Keratinocyte (primary cell): Measurements from ENCODE around the gene CEP131. TPM values are rescaled to one million over a fixed set of nuclear protein-coding genes. Genes with fewer than 3 reads are reported as not detected.

Experiments
- DNase-seq: peaks from one replicate; pipeline ENCODE4 v3.0.0-alpha.2; 2011; ENCODE audit warnings: low read depth, missing footprints, low spot score
- FAIRE-seq: peaks from 2 replicates; lab custom pipeline; 2011; peaks lifted over from hg19 to GRCh38; lab: Jason Lieb, UNC
- H2AFZ ChIP-seq: 2 replicates; pipeline ENCODE4 v1.6.0; 2012; ENCODE audit warnings: low read length, control low read depth, inconsistent platforms; ENCODE audit not compliant: control insufficient read depth
- H3K27ac ChIP-seq: 2 replicates; pipeline ENCODE4 v1.5.1; 2011; ENCODE audit warnings: low read length; ENCODE audit not compliant: control insufficient read depth, insufficient read depth
- H3K27me3 ChIP-seq: 3 replicates; pipeline ENCODE4 v1.6.0; 2011; ENCODE audit warnings: low read length; ENCODE audit not compliant: control insufficient read depth, insufficient read depth; ENCODE audit errors: extremely low read depth
- H3K36me3 ChIP-seq, 2 experiments: 2 replicates in 1 of 2; 3 replicates in 1 of 2; pipeline ENCODE4 v1.5.1; 2011; ENCODE audit warnings: low read length in 2 of 2, mild to moderate bottlenecking in 1 of 2; ENCODE audit not compliant: control insufficient read depth in 2 of 2, insufficient read depth in 2 of 2; ENCODE audit errors: extremely low read depth in 1 of 2
- H3K4me1 ChIP-seq: 3 replicates; pipeline ENCODE4 v1.5.1; 2011; ENCODE audit warnings: low read length; ENCODE audit not compliant: control insufficient read depth, insufficient read depth; ENCODE audit errors: extremely low read depth
- H3K4me2 ChIP-seq: 3 replicates; pipeline ENCODE4 v1.6.0; 2011; ENCODE audit warnings: low read depth, low read length; ENCODE audit not compliant: control insufficient read depth, insufficient read depth; ENCODE audit errors: extremely low read depth
- H3K4me3 ChIP-seq, 3 experiments: fragments of 200-600 bp in 1 of 3; sonication (generic) in 1 of 3; 2 replicates in 2 of 3; 3 replicates in 1 of 3; pipeline ENCODE4 v1.5.1; 2011 to 2016; ENCODE audit warnings: low read length in 3 of 3, mild to moderate bottlenecking in 3 of 3, control low read depth in 2 of 3, inconsistent platforms in 1 of 3, low read depth in 1 of 3, mixed read lengths in 1 of 3, mixed run types in 1 of 3, moderate library complexity in 1 of 3; ENCODE audit not compliant: control insufficient read depth in 2 of 3, insufficient read depth in 2 of 3; ENCODE audit errors: extremely low read depth in 1 of 3
- H3K79me2 ChIP-seq: 2 replicates; pipeline ENCODE4 v1.6.0; 2012; ENCODE audit warnings: low read length; ENCODE audit not compliant: control insufficient read depth, insufficient read depth
- H3K9ac ChIP-seq: 3 replicates; pipeline ENCODE4 v1.6.0; 2011; ENCODE audit warnings: low read length; ENCODE audit not compliant: control insufficient read depth, insufficient read depth; ENCODE audit errors: extremely low read depth
- H3K9me1 ChIP-seq: 3 replicates; pipeline ENCODE4 v1.6.0; 2011; ENCODE audit warnings: low read length; ENCODE audit not compliant: control insufficient read depth, insufficient read depth; ENCODE audit errors: extremely low read depth
- H3K9me3 ChIP-seq: 2 replicates; pipeline ENCODE4 v1.5.1; 2012; ENCODE audit warnings: low read depth, low read length; ENCODE audit not compliant: control insufficient read depth
- H4K20me1 ChIP-seq: 3 replicates; pipeline ENCODE4 v1.6.0; 2011; ENCODE audit warnings: low read length; ENCODE audit not compliant: control insufficient read depth, insufficient read depth; ENCODE audit errors: extremely low read depth
- CTCF ChIP-seq, 3 experiments: IDR thresholded peaks in 1 of 3; conservative IDR thresholded peaks in 1 of 3; optimal IDR thresholded peaks in 1 of 3; 2 replicates in 2 of 3; 3 replicates in 1 of 3; pipeline versions ENCODE3 to v1.5.1; 2011; ENCODE audit warnings: low read length in 3 of 3, mild to moderate bottlenecking in 3 of 3, moderate library complexity in 2 of 3, control low read depth in 1 of 3, inconsistent platforms in 1 of 3; ENCODE audit not compliant: insufficient read depth in 2 of 3; ENCODE audit errors: extremely low read depth in 1 of 3
- EZH2 ChIP-seq: IDR thresholded peaks from one replicate; pipeline ENCODE4 v1.6.1; 2012; ENCODE audit warnings: inconsistent platforms, mild to moderate bottlenecking, low read length, moderate library complexity
- dilution Hi-C: fragments of 300-500 bp; cut with MboI; formaldehyde crosslinking; loops from one replicate; pipeline ENCODE4 v1.7.0; 2020; ENCODE audit warnings: low sequenced_read_pairs; ENCODE audit not compliant: extremely low pct_ligation_motif_present
- polyA plus RNA-seq, 5 experiments: library from polyadenylated mRNA; depleted of rRNA in 3 of 5; stranded (reverse) in 3 of 5; stranded (forward) in 1 of 5; unstranded in 1 of 5; fragments of >200 nt; gene quantifications; 1 replicate in 1 of 5; 2 replicates in 3 of 5; 3 replicates in 1 of 5; pipeline versions ENCODE4 v1.2.1 to v1.2.3, GENCODE V29; 2011 to 2012; ENCODE audit warnings: missing spikeins in 2 of 5, low read depth in 1 of 5, low replicate concordance in 1 of 5

Gene CEP131
- polyA plus RNA-seq, 1 donor (not counting 4 experiments of a cell fraction or from before 2014, with no cell fraction given): 2.6 TPM

DNA sequence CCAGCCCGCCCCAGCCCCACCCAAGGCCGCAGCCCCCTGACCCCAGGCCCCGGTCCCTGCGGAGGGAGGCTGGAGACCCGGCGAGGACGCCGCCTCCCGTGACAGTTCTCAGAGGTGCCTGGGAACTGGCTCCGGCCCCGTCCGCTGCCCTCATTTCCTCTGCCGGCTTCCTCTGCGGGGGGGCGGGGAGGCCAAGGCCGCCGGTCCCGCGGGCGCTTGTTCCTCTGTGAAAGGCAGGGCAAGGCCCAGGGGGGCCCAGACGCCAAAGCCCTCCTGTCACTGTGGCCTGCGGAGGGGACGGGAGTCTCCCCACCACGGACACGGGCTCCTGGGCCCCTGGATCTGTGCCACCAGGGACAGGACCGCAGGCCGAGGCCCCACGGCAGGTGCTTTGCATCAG lies 62.5 kb downstream of the CEP131 start:
- no peak overlapping the region for H2AFZ ChIP-seq
- TF ChIP-seq CTCF (optimal IDR thresholded peaks at IDR 0.05 in 1 of 3, IDR thresholded peaks at IDR 0.05 in 1 of 3, conservative IDR thresholded peaks at IDR 0.05 in 1 of 3; ENCODE audit: extremely low read depth in 1 of 3, insufficient read depth in 2 of 3, low read length in 3 of 3) (no peak), EZH2 (no peak)
- no peaks in the 10 kb centered on the region for H3K9me1 ChIP-seq
- dilution Hi-C loops: no loop called here
- no peaks in the 10 kb centered on the region for H3K9me3 ChIP-seq
- no peak overlapping the region for H3K4me2 ChIP-seq
- H3K9ac ChIP-seq: no peak overlapping the region
- no peaks in the 10 kb centered on the region for H3K4me1 ChIP-seq
- H3K4me3 ChIP-seq: no peak overlapping the region
- DNase-seq: no peak
- no peak for FAIRE-seq
- H3K27me3 ChIP-seq: peaks cover 24% of the 10 kb centered on the region
- H3K79me2 ChIP-seq: no peaks in the 10 kb centered on the region
- H3K27ac ChIP-seq: no peak overlapping the region
- peaks cover 2% of the 10 kb centered on the region for H4K20me1 ChIP-seq
- H3K36me3 ChIP-seq: no peaks in the 10 kb centered on the region

- Histone ChIP-seq H3K27ac (no peak overlapping the region), H3K36me3 (no peaks in the 10 kb centered on the region), H3K4me1 (no peaks in the 10 kb centered on the region), H3K27me3 (peaks cover 18% of the 10 kb centered on the region), H3K9ac (no peak overlapping the region), H3K9me3 (no peaks in the 10 kb centered on the region), H3K9me1 (no peaks in the 10 kb centered on the region), H3K4me3 (no peak overlapping the region), H2AFZ (no peak overlapping the region), H4K20me1 (peaks cover 2% of the 10 kb centered on the region), H3K79me2 (no peaks in the 10 kb centered on the region), H3K4me2 (no peak overlapping the region)
- TF ChIP-seq EZH2 (no peak), CTCF (optimal IDR thresholded peaks at IDR 0.05 in 1 of 3, IDR thresholded peaks at IDR 0.05 in 1 of 3, conservative IDR thresholded peaks at IDR 0.05 in 1 of 3; ENCODE audit: extremely low read depth in 1 of 3, insufficient read depth in 2 of 3, low read length in 3 of 3) (no peak)
- no peak for DNase-seq
- dilution Hi-C loops: no loop called here
- no peak for FAIRE-seq
Measured at GRCh38 chr17:81159611-81160265, 63.0 kb downstream of the CEP131 start.
